IPS DF 4.7 (cell line): ENCODE results near the gene ZNF862.
"Not testable (repeated sequence)": the region's sequence is repeated elsewhere in the genome, so short reads cannot be mapped to it uniquely, and the experiment has no call there.

Source experiments
- DNase-seq: peaks from one replicate; pipeline ENCODE4 v3.0.0-alpha.2; 2013; ENCODE audit warnings: low spot score; ENCODE audit errors: extremely low read depth

Gene ZNF862

DNA sequence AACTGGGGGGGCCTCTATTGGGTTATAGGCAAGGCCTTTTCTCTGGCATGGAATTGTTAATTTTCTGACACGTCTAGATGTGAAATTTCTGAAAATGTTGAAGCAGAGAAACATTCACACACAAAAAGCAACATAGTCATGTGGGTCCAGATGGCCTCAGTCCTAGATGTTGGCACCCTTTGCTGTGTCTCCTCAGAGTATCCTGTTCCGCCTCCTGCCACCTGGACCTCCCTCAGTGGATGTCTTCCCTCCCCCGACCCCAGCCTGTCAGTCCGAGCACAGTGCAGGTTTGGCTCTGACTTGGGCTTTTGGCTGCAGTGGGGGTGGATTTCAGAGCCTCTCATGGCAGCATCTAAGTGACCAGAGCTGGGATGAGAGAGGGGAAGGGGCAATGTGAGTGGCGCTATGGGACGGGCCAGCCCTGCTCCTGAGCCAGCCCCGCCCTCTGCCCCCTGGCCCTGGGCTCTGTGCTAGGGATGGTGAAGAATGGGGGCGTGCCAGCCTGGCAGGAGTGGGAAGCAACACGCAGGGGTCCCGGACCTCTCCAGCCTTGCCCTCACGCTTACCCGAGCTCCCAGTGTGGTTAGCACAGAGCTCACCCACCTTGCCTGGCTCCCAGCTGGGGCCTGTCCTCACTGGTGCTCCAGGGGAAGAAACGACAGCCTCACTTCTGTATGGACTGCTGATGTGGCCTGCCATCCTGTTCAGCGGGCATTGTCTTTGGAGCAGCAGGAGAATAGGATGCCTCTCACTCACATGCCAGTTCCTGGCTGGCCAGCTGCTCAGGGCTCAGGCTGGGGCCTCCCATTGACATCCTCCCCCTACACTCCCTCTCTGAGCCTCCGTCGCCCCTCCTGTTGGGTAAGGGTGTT lies 41.8 kb downstream of the ZNF862 start:
- no peak for DNase-seq

DNA sequence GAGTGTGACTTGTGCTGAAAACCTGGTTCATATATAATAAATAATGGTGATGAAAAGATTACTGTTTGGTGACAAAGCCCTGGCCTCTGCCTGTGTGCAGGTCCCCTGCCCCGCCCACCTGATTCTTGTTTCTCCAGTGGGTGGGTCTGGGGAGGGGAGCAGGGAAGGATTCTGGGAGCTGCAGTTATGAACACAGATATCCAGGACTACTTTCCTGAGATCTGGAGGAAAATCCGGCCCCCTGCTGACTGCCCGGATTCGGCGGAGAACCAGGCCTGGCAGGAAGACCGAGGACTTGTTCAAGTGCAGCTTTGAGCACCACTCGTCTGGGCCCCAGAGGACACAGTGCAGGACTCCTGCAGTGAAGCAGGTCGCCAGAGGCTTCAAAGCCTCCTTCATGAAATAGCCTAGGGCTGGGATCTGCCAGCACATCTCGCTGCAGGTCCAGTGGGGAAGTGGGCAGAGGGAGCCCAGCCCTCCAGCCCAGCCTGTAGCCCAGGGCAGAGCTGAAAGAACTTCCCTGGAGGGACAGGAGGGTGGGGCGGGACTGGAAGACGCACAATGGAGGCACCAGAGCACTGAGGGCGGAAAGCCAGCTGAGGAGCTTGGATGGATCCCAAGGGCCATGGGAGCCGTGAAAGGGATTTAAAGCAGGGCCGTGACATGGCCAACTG lies 42.6 kb downstream of the ZNF862 start:
- DNase-seq = no peak

DNA sequence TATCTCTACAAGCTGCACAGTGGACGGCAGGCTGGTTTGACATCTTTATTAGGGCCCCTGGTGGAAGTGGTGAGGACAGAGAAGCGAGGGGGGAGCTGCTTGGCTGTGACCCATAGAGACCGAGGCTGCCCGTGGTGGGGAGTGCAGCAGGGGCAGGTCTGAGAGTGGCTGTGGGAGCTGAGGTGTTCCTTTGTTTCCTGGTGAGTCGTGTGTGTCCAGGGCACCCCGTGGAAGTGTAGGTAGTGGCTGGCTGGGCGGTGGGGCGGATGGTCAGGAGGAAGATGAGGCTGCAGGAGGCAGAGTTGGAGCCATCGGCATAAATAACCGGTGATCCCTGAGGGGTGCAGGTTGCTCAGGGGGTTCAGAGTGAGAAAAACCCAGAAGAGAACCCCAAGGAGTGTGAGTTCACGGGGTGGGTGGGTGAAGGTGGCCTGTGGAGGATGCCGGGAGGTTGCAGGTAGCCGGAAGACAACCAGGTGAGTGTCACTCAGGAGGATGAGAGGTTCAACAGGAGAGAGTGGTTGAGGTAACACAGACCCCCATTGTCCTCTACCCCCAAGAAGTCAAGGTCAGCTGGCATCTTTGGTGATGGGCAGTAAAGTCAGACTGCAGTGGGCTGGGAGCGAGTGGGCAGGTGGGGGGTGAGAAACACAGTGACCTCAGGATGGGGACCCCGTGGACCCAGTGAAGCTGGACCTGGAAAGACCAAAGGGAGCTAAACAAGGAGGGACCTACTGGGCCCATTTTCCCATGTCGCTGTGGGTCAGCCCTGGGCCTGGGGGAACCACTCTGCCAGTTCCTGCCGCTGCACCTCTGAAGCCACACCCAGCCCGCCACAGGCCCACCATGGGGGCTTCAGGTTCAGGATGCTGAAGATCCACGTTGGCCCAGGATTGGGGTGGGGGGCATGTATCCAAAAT lies 43.4 kb downstream of the ZNF862 start:
- DNase-seq = no peak

DNA sequence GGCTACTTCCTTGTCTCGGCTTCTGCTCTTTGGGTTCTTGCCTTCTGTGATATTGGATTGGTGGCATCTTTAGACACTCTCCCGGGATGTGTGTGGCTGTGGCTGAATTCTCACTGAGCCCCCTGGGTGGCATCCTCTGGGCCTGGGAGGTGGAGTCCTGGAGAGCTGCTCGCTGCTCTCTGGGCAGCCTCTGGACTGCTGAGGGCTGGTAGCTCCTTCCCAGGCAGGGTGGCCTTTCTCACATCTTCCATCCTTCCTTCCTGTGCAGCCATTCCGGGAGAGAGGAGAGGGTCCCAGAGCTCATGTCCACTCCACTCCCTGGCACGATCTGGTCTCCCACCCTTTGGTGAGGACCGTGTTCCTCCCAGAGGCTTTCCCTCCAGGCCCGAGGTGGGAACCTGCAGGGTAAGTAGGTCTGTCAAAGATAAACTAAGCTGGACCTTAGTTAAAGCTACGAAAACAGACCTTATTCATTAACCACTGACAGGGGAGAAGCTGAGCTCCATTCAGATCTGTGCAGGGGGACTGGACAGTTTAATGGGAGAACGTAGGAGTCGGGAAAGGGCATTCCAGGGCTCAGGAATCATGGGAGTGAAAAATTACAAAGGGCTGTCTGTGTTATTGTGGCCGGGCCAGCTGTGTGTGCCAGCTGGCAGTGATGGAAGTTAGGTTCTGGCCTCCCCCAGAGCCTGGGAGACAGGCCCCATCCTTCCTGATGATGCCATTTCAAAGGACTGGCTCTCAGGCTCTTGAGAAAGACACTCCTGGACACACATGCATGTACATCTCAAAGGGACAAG lies 44.3 kb downstream of the ZNF862 start:
- DNase-seq = no peak

DNA sequence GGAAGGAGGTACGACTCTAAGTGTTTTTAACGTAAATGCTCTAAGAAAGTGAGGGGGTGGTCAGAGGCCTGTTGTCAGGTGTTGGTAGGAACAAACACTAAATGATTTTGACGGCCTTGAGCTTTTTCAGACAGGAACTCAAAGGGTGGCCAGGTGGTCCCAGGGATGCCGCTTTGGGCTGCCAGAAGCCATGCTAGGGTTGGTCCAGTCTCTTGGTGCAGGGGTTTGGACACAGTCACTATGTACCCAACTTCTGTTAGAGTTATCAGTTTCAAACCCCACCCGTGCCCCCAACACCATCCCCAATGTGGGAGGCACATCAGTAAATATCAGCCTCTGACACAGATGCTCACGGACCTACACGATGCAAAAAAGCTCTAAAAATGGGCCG lies 44.9 kb downstream of the ZNF862 start:
- no peak for DNase-seq

DNA sequence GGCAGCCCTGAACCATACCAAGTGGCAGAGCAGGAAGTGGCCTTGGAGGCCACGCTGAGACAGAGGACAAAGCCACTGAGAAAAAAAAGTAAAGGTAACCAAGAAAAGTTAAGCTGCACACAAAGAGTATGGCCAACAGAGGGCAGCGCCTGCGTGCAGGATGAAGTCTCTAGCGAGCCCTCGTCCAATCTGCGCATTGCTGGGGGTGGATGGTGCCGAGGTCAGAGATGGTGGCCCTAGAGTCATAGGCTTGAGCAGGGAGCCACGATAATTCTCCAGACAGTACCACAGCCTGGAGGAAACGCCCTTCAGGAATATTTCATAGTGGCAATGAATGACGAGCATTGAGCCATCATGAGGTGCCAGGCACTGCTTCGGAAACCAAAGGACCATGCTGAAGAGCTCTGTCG lies 45.3 kb downstream of the ZNF862 start:
- no peak for DNase-seq

DNA sequence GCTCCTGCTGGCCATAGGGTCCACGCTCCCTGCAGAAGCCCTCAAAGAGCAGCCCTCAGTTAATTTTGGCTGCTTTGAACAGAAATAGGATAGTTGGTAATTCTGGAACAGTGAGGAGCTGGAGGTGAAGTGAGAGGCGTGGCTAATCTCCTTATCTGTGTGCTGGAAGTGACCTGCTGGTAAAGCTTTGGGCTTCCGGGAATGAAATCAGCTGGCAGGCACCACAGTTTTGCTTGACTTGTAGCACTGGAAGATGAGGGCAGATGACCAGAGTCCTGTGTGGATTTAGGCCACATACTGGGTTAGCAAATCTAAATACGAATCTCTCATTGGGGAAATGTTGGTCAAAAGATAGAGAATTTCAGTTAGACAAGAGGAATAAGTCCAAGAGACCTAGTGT lies 45.8 kb downstream of the ZNF862 start:
- no peak for DNase-seq

DNA sequence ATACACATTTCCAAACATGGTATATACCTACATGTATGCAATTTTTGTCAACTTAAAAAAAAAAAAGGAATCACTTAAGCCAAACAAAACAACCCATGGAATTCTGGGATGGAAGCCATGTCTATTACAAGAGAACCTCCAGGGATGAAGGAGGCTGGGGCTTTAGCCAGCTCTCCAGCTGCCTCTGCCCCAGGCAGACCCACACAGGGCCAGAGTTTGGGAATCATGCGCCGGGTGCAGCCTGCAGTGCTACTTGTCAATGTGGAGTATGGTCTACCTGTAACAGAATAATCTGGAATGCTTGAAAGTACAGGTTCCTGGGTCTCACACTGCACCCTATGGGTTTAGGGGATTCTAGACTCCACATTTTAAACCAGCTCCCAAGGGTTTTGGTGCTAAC lies 46.4 kb downstream of the ZNF862 start:
- no peak for DNase-seq

DNA sequence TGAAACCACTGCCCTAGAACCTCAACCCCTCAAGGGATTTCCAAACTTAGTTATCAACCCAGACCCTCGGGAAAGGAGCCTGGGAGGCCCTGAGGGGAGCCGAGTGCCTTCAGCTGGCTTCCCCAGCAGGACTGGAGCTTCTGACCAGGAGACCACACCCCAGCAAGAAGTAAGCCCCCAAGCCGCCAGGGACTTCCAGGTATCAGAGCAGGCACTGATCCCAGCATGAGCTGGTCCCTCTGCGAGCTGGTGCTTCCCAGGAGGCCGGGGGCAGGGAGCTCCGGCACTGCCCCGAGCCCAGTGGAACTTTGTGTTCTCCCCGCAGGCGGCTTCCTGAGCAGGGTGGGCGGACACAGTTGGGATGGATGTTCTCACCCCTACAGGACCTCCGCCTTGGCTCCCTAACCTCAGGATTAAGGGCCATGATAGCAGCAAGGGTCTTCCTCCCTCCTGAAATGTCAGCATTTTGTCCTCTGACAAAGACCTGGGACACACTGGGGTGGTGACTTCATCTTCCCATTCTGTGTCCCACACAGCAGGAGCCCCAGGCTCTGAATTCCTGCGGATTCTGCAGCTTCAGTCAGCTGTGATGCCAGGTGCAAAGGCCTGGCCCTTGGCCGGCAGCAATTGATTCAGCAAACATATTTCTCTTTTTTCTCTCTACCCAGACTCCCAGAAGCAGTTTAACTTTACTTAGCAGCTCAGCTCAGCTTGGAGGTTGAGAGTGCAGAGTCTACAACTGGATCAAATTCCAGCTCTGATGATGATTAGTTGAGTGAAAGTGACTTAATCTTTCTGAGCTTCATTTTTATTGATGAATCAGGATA lies 47.2 kb downstream of the ZNF862 start:
- DNase-seq = no peak

DNA sequence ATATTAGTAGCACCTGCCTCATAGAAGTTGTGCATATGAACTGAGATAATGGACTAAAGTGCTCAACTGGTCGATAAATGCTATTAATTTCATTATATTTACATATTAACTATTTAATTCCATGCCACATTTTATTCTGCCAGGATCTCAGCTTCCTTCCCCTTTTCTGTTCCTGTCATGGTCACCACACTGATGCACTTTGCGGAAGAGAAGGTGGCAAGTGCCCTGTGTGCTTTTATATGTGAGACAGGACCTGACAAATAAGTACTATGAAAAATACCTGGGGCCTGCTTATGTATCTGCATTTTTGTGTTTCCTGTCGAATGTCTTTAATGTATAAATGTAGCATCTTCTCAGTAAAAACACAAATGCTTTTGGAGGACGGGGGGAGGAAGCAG lies 47.8 kb downstream of the ZNF862 start:
- no peak for DNase-seq

DNA sequence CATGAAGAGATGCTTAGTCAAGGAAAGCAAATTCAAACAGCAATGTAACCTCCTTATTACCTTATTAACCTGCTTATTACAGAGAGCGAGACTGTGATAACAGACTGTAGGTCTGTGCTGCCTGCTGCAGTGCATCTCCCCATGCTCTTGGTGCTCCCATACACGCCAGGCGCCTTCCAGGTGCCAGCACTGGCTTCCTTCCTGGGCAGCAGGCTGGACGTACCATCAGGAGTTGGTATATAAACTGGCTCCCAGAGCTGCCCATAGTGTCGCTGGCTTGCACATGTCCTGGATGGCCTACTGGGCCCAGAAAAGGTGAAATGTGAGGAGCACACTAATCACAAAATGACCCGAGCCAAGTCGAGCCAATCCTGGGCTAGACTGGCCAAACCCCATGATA lies 49.1 kb downstream of the ZNF862 start:
- no peak for DNase-seq

DNA sequence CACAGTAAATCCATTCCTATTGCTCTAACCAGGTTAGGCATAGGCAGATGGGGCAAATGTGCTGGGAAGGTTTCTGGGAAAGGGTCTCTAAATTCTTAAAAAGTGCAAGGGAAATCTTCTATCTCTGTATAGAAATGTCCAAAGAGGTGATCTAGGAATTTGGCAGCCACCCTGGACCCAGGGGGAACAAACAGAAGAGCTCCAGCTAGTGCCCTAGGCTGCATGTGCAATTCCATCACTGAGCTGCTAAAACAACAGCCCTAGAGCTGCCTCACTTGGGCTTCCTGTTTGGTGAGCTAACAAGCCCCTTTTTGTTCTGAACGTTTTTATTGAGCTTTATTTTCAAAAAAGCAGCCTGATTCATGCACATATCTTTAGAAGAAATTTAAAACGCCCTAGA lies 52.5 kb downstream of the ZNF862 start:
- not testable (repeated sequence) for DNase-seq

DNA sequence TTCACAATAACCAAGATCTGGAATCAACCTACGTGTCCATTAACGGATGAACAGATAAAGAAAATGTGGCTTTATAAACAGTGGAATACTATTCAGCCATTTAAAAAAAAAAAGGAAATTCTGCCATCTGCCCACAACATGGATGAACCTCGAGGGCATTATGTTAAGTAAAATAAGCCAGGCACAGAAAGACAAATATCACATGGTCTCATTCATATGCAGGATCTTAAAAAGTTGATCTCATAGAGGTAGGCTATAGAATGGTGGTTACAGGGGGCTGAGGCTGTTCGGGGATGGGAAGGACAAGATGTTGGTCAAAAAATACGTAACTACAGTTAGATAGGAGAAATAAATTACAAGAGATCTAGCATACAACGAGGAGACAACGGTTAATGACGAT lies 56.8 kb downstream of the ZNF862 start:
- not testable (repeated sequence) for DNase-seq

DNA sequence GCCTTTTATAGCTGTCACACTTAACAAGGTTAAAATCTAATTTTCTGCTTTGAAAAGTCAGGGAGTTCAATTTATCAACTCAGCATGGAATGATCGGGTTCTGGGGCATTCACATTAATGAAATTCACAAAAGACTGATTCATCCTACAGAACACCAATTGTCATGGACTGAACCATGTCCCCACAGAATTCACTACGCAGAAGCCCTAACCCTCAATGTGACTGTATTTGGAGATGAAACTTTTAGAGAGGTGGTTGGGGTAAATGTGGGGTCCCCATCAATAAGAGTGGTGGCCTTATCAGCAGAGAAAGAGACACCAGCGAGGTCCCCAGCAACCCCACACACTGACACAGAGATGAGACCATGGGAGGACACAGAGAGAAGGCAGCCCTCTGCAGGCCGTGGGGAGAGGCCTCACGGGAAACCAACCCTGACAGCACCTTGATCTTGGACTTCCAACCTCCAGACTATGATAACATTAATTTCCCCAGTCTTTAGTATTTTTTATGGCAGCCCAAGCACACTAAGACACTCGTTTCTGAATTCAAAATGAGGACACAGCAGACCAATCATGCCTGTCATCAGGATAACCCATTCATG lies 69.7 kb downstream of the ZNF862 start:
- DNase-seq = not testable (repeated sequence)

DNA sequence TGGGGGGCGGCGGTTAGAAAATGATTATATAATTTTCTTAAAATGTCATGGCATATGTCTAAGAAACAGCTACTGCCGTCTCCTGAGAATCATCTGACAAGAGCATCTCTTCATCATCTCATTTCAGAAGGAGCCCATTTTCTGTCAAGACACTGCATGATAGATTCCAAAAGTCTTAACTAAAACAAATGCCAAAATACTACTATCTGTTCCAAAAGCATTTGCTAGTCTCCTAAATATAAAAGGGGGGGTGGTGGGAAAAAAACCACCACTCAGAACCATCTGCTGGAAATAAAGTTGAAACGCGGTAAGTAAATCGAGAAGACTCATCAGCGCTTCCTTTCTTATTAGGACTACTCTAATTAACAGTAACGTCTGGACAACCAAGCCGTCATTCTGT lies 72.0 kb downstream of the ZNF862 start:
- DNase-seq = not testable (repeated sequence)

DNA sequence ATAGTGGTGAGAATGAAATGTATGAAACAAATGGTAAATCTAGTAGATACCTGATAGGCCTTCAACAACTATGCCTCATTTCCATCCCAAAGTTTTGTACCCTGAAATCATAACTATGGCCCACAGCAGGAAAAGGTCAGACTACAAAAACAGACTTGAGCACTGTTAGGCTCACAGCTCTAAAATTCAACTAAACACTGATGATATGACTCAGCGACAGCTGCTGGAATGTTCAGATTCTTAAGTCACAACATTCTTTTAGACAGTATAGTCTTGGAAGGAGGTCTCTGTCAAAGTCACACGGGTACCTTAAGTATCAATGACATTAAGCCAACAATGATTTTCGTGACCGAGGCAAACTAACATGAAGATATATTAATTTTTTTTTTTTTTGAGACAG lies 74.0 kb downstream of the ZNF862 start:
- DNase-seq = not testable (repeated sequence)
